Spleen (tissue), 11 donors: ENCODE data around the gene ZBTB5. TPM values are rescaled to one million over a fixed set of nuclear protein-coding genes. Genes with fewer than 3 reads are reported as not detected.

Experiments
- DNase-seq: peaks from one replicate; pipeline ENCODE4 v3.0.0-alpha.2; 2020
- H3K27ac ChIP-seq, 8 donors: fragments of 200-600 bp; sonication (generic) in 7 of 8; 1 replicate in 4 of 8; 2 replicates in 4 of 8; pipeline versions ENCODE4 v1.5.0 to v1.8.0; 2016 to 2021; ENCODE audit warnings: inconsistent platforms in 4 of 8, mild to moderate bottlenecking in 4 of 8, moderate library complexity in 1 of 8
- H3K27me3 ChIP-seq, 7 donors: fragments of 200-600 bp; sonication (generic) in 6 of 7; replicated peaks in 1 of 7; 1 replicate in 4 of 7; 2 replicates in 3 of 7; pipeline versions ENCODE4 v1.5.0 to v1.8.0; 2016 to 2021; ENCODE audit warnings: inconsistent platforms in 3 of 7, mild to moderate bottlenecking in 1 of 7
- H3K36me3 ChIP-seq, 6 donors: fragments of 200-600 bp; sonication (generic) in 5 of 6; 1 replicate in 4 of 6; 2 replicates in 2 of 6; pipeline versions ENCODE4 v1.5.0 to v1.8.0; 2016 to 2021; ENCODE audit warnings: inconsistent platforms in 2 of 6
- H3K4me1 ChIP-seq, 6 donors: fragments of 200-600 bp; sonication (generic) in 5 of 6; 1 replicate in 3 of 6; 2 replicates in 3 of 6; pipeline versions ENCODE4 v1.5.0 to v1.8.0; 2016 to 2021; ENCODE audit warnings: inconsistent platforms in 3 of 6
- H3K4me3 ChIP-seq, 8 donors: fragments of 200-600 bp; sonication (generic) in 7 of 8; 1 replicate in 4 of 8; 2 replicates in 4 of 8; pipeline versions ENCODE4 v1.5.0 to v1.8.0; 2016 to 2021; ENCODE audit warnings: inconsistent platforms in 4 of 8, mild to moderate bottlenecking in 4 of 8, moderate library complexity in 2 of 8
- H3K9me3 ChIP-seq, 8 donors: fragments of 200-600 bp; sonication (generic) in 7 of 8; 1 replicate in 4 of 8; 2 replicates in 4 of 8; pipeline versions ENCODE4 v1.5.0 to v1.8.0; 2016 to 2021; ENCODE audit warnings: inconsistent platforms in 4 of 8
- POLR2A ChIP-seq, 3 donors: fragments of 450-650 bp; IDR thresholded peaks; one replicate each; pipeline ENCODE4 v1.5.1; 2017; ENCODE audit warnings: antibody characterized with exemption in 3 of 3, mild to moderate bottlenecking in 1 of 3
- POLR2AphosphoS5 ChIP-seq, 3 donors: sonication (generic); formaldehyde crosslinking; IDR thresholded peaks; one replicate each; pipeline ENCODE4 v1.5.1; 2017; ENCODE audit warnings: antibody characterized with exemption in 3 of 3
- WGBS, 5 donors: extraction: QIAGEN DNeasy Blood & Tissue Kit in 3 of 5; methylation state at CpG; one replicate each; pipeline versions ENCODE4 v1.1.5 to v1.1.7; 2013 to 2018; 5-methylcytosine and 5-hydroxymethylcytosine counted together
- intact Hi-C: fragments of 100-400 bp; cut with DNase I; formaldehyde crosslinking; loops from one replicate; pipeline ENCODE4 v1.15.0; 2023; ENCODE audit warnings: low total_unique reads
- polyA plus RNA-seq, 3 donors: library from polyadenylated mRNA; stranded (reverse); fragments of 200-250 nt; gene quantifications; one replicate each; pipeline ENCODE4 v1.2.1, GENCODE V29; 2013
- total RNA-seq, 7 donors: library from RNA; depleted of rRNA in 3 of 7; stranded (reverse); fragments of >200 nt in 3 of 7; fragmentation: NEBNext Ultra II Directional in 4 of 7; extraction: Animal tissue kit (Norgen Biotek cat#: 25700) in 4 of 7; gene quantifications; one replicate each; pipeline versions ENCODE4 v1.1.0 to v1.2.1, GENCODE V29; 2016 to 2021
- TF ChIP-seq, protein P1 (sequence below), 11 experiments: fragments of 200-600 bp in 7 of 11; fragments of 450-650 bp in 4 of 11; sonication (generic) in 4 of 11; IDR thresholded peaks in 8 of 11; conservative IDR thresholded peaks in 3 of 11; 1 replicate in 7 of 11; 2 replicates in 4 of 11; pipeline versions ENCODE4 v1.4.0 to v1.8.0; 2016 to 2021; ENCODE audit warnings: antibody characterized with exemption in 11 of 11, inconsistent platforms in 4 of 11, mild to moderate bottlenecking in 1 of 11
- donor health status: healthy with polysubstance abuse.
- donor health status: DM: no; HTN: no; CAD: no; lungs with moderate emphysema.
- donor health status: DM: no; HTN: no; CAD: no.
- donor health status: Bipolar disorder and iron deficiency.
- donor health status: healthy.
- donor health status: DM: no; HTN: no; CAD: no.
- donor health status: DM: yes; HTN: yes; CAD: no.

Gene ZBTB5
- total and polyA plus RNA-seq, 10 donors = 4.7 to 15.1 (median 11.5) TPM

- WGBS, 5 donors = 83 to 93% (median 90%) methylated on average over 5 of the region's 5 CpGs
Measured at GRCh38 chr9:37508135-37508833, 43.0 kb upstream of the ZBTB5 start.

GRCh38 chr9:37507566-37508134 lies 42.4 kb upstream of the ZBTB5 start:
- no peak for DNase-seq
- H3K27ac ChIP-seq = no peak overlapping the region

More at GRCh38 chr9:37508135-37508833, 43.0 kb upstream of the ZBTB5 start:
- intact Hi-C loops = no loop called here
- peaks cover 0 to 18% (median 3%) of the 10 kb centered on the region in 6 donors for H3K4me1 ChIP-seq
- H3K4me3 ChIP-seq = no peak overlapping the region
- peaks cover 0 to 93% (median 28%) of the 10 kb centered on the region in 6 donors for H3K36me3 ChIP-seq
- no peak for DNase-seq
- H3K9me3 ChIP-seq = no peaks in the 10 kb centered on the region
- TF ChIP-seq POLR2A (IDR thresholded peaks at IDR 0.05) (no peak), POLR2AphosphoS5 (IDR thresholded peaks at IDR 0.05) (no peak)
- TF ChIP-seq, protein P1, sequence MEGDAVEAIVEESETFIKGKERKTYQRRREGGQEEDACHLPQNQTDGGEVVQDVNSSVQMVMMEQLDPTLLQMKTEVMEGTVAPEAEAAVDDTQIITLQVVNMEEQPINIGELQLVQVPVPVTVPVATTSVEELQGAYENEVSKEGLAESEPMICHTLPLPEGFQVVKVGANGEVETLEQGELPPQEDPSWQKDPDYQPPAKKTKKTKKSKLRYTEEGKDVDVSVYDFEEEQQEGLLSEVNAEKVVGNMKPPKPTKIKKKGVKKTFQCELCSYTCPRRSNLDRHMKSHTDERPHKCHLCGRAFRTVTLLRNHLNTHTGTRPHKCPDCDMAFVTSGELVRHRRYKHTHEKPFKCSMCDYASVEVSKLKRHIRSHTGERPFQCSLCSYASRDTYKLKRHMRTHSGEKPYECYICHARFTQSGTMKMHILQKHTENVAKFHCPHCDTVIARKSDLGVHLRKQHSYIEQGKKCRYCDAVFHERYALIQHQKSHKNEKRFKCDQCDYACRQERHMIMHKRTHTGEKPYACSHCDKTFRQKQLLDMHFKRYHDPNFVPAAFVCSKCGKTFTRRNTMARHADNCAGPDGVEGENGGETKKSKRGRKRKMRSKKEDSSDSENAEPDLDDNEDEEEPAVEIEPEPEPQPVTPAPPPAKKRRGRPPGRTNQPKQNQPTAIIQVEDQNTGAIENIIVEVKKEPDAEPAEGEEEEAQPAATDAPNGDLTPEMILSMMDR (IDR thresholded peaks at IDR 0.05 in 8 of 11, conservative IDR thresholded peaks at IDR 0.05 in 3 of 11) = no peak
- no peak overlapping the region for H3K27ac ChIP-seq
- no peaks in the 10 kb centered on the region for H3K27me3 ChIP-seq

GRCh38 chr9:37504605-37505004 lies 39.4 kb upstream of the ZBTB5 start:
- Histone ChIP-seq H3K4me1 (peaks cover 0 to 29% (median 3%) of the 10 kb centered on the region in 6 donors), H3K27me3 (no peaks in the 10 kb centered on the region), H3K4me3 (no peak overlapping the region), H3K9me3 (no peaks in the 10 kb centered on the region), H3K36me3 (peaks cover 0 to 93% (median 53%) of the 10 kb centered on the region in 6 donors), H3K27ac (peak overlapping the region in 4 of 8 donors; percentile 36 to 65 (median 56))
- 80 to 91% (median 88%) methylated on average over 5 of the region's 5 CpGs for WGBS, 5 donors
- TF ChIP-seq, protein P1 (IDR thresholded peaks at IDR 0.05 in 8 of 11, conservative IDR thresholded peaks at IDR 0.05 in 3 of 11) = no peak
- TF ChIP-seq POLR2A (IDR thresholded peaks at IDR 0.05) = no peak
- TF ChIP-seq POLR2AphosphoS5 (IDR thresholded peaks at IDR 0.05) = no peak
- intact Hi-C loops = no loop called here
- DNase-seq = no peak

More at GRCh38 chr9:37507566-37508134, 42.4 kb upstream of the ZBTB5 start:
- TF ChIP-seq POLR2AphosphoS5 (IDR thresholded peaks at IDR 0.05) (no peak), POLR2A (IDR thresholded peaks at IDR 0.05) (no peak)
- TF ChIP-seq, protein P1 (IDR thresholded peaks at IDR 0.05 in 8 of 11, conservative IDR thresholded peaks at IDR 0.05 in 3 of 11) = no peak
- no peak overlapping the region for H3K4me3 ChIP-seq
- 90 to 95% (median 94%) methylated on average over 11 of the region's 11 CpGs for WGBS, 5 donors
- H3K9me3 ChIP-seq = no peaks in the 10 kb centered on the region
- peaks cover 0 to 23% (median 3%) of the 10 kb centered on the region in 6 donors for H3K4me1 ChIP-seq
- H3K27me3 ChIP-seq = no peaks in the 10 kb centered on the region
- intact Hi-C loops = no loop called here
- peaks cover 0 to 93% (median 34%) of the 10 kb centered on the region in 6 donors for H3K36me3 ChIP-seq

- WGBS, 5 donors = 74 to 88% (median 79%) methylated on average over 3 of the region's 3 CpGs
- intact Hi-C loops = no loop called here
- no peak for DNase-seq
- H3K4me1 ChIP-seq = peaks cover 0 to 29% (median 3%) of the 10 kb centered on the region in 6 donors
- no peaks in the 10 kb centered on the region for H3K27me3 ChIP-seq
- no peak overlapping the region for H3K4me3 ChIP-seq
- peak overlapping the region in 6 of 8 donors; percentile 13 to 65 (median 44) for H3K27ac ChIP-seq
- peak in 2 of 3 donors; percentile 38 to 54 for TF ChIP-seq POLR2AphosphoS5 (IDR thresholded peaks at IDR 0.05)
- no peak for TF ChIP-seq POLR2A (IDR thresholded peaks at IDR 0.05)
- TF ChIP-seq, protein P1 (IDR thresholded peaks at IDR 0.05 in 8 of 11, conservative IDR thresholded peaks at IDR 0.05 in 3 of 11) = no peak
- peaks cover 0 to 93% (median 62%) of the 10 kb centered on the region in 6 donors for H3K36me3 ChIP-seq
- no peaks in the 10 kb centered on the region for H3K9me3 ChIP-seq
Measured at GRCh38 chr9:37503736-37504135, 38.5 kb upstream of the ZBTB5 start.
